Fibroblast of lung (primary cell): ENCODE results near the gene ST6GALNAC3. TPM values are rescaled to one million over a fixed set of nuclear protein-coding genes. Genes with fewer than 3 reads are reported as not detected.
"Not testable (repeated sequence)": the region's sequence is repeated elsewhere in the genome, so short reads cannot be mapped to it uniquely, and the experiment has no call there.

Experiments
- DNase-seq, 2 donors: peaks; one replicate each; pipeline versions ENCODE4 v3.0.0 to v3.0.0-alpha.2; 2010; ENCODE audit warnings: low read depth in 2 of 2
- H2AFZ ChIP-seq: 2 replicates; pipeline ENCODE4 v1.5.1; 2012; ENCODE audit warnings: low read length, control low read depth, inconsistent platforms
- H3K27ac ChIP-seq: 2 replicates; pipeline ENCODE4 v1.5.1; 2011; ENCODE audit warnings: low read length, control low read depth; ENCODE audit not compliant: insufficient read depth
- H3K27me3 ChIP-seq: 2 replicates; pipeline ENCODE4 v1.5.1; 2011; ENCODE audit warnings: mild to moderate bottlenecking, low read length; ENCODE audit not compliant: control insufficient read depth, insufficient read depth
- H3K36me3 ChIP-seq: 2 replicates; pipeline ENCODE4 v1.5.1; 2011; ENCODE audit warnings: low read length; ENCODE audit not compliant: control insufficient read depth, insufficient read depth
- H3K4me1 ChIP-seq: 2 replicates; pipeline ENCODE4 v1.5.1; 2011; ENCODE audit warnings: low read length; ENCODE audit not compliant: control insufficient read depth, insufficient read depth; ENCODE audit errors: extremely low read depth
- H3K4me2 ChIP-seq: 2 replicates; pipeline ENCODE4 v1.5.1; 2011; ENCODE audit warnings: low read length, control low read depth; ENCODE audit not compliant: insufficient read depth; ENCODE audit errors: extremely low read depth
- H3K4me3 ChIP-seq, 4 experiments: fragments of 200-600 bp in 1 of 4; sonication (generic) in 1 of 4; replicated peaks in 1 of 4; 2 replicates each; pipeline ENCODE4 v1.5.1; 2011 to 2016; ENCODE audit warnings: low read length in 4 of 4, low read depth in 3 of 4, mild to moderate bottlenecking in 3 of 4, control low read depth in 2 of 4, inconsistent platforms in 1 of 4, mixed read lengths in 1 of 4; ENCODE audit not compliant: insufficient read depth in 1 of 4; ENCODE audit errors: control extremely low read depth in 1 of 4
- H3K79me2 ChIP-seq: 2 replicates; pipeline ENCODE4 v1.5.1; 2012; ENCODE audit warnings: mild to moderate bottlenecking, low read length, inconsistent platforms; ENCODE audit not compliant: control insufficient read depth, insufficient read depth
- H3K9ac ChIP-seq: 2 replicates; pipeline ENCODE4 v1.5.1; 2011; ENCODE audit warnings: mild to moderate bottlenecking, low read length, control low read depth; ENCODE audit not compliant: insufficient read depth
- H3K9me3 ChIP-seq: 2 replicates; pipeline ENCODE4 v1.5.1; 2012; ENCODE audit warnings: low read depth, low read length; ENCODE audit not compliant: control insufficient read depth, insufficient read depth
- H4K20me1 ChIP-seq: 2 replicates; pipeline ENCODE4 v1.5.1; 2011; ENCODE audit warnings: low read length; ENCODE audit not compliant: control insufficient read depth, insufficient read depth; ENCODE audit errors: extremely low read depth
- CTCF ChIP-seq, 2 donors: IDR thresholded peaks in 1 of 2; conservative IDR thresholded peaks in 1 of 2; 1 replicate in 1 of 2; 2 replicates in 1 of 2; pipeline ENCODE4 v1.5.1; 2011 to 2012; ENCODE audit warnings: low read length in 2 of 2, control low read depth in 1 of 2, inconsistent platforms in 1 of 2, low read depth in 1 of 2, mild to moderate bottlenecking in 1 of 2
- EZH2 ChIP-seq: IDR thresholded peaks from 2 replicates; pipeline ENCODE4 v1.5.1; 2012; ENCODE audit warnings: low read length, control low read depth, mild to moderate bottlenecking; ENCODE audit errors: missing control alignments
- polyA plus RNA-seq, 2 donors: library from polyadenylated mRNA; depleted of rRNA in 1 of 2; stranded (reverse) in 1 of 2; unstranded in 1 of 2; fragments of >200 nt; gene quantifications; 2 replicates each; pipeline ENCODE4 v1.2.1, GENCODE V29; 2011 to 2012; ENCODE audit warnings: missing spikeins in 1 of 2
- total RNA-seq: library from RNA; depleted of rRNA; stranded (reverse); fragments of >200 nt; gene quantifications from 2 replicates; pipeline ENCODE4 v1.2.1, GENCODE V29; 2014

Gene ST6GALNAC3
- total and polyA plus RNA-seq, 2 donors (not counting 1 experiment from before 2014, with no cell fraction given) = 0.34 to 0.66 TPM

DNA sequence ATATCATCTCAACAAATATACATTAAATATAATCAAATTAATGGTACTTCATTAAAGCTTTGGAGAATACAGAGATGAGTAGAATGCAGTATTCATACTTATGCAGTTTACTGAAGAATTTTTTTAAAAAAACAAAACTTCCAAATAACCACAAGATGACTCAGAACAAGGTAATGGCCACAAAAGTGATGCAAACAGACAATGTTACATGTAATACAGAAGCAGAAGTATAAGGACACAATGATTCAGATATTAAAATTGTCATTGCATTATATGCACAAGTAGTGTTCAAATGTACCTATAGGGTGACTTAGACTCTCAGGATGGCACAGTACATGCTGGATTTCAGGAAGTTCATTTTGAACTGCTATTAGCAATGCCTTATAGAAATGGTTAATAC lies 565.5 kb downstream of the ST6GALNAC3 start:
- Histone ChIP-seq H3K9ac (no peak overlapping the region), H3K4me2 (no peak overlapping the region), H3K4me1 (no peaks in the 10 kb centered on the region), H3K36me3 (no peaks in the 10 kb centered on the region), H3K79me2 (no peaks in the 10 kb centered on the region), H3K27me3 (no peaks in the 10 kb centered on the region), H3K9me3 (no peaks in the 10 kb centered on the region), H4K20me1 (no peaks in the 10 kb centered on the region), H2AFZ (no peak overlapping the region), H3K4me3 (no peak overlapping the region), H3K27ac (no peak overlapping the region)
- no peak for TF ChIP-seq CTCF (conservative IDR thresholded peaks at IDR 0.05 in 1 of 2, IDR thresholded peaks at IDR 0.05 in 1 of 2; ENCODE audit: low read depth in 1 of 2, low read length in 2 of 2)
- no peak for TF ChIP-seq EZH2
- DNase-seq = peak; percentile 17 to 84

- Histone ChIP-seq H3K4me1 (no peaks in the 10 kb centered on the region), H3K9ac (no peak overlapping the region), H3K4me2 (no peak overlapping the region), H4K20me1 (no peaks in the 10 kb centered on the region), H3K36me3 (no peaks in the 10 kb centered on the region), H3K27me3 (no peaks in the 10 kb centered on the region), H2AFZ (no peak overlapping the region), H3K4me3 (no peak overlapping the region), H3K9me3 (no peaks in the 10 kb centered on the region), H3K79me2 (no peaks in the 10 kb centered on the region), H3K27ac (no peak overlapping the region)
- no peak for DNase-seq
- no peak for TF ChIP-seq CTCF (conservative IDR thresholded peaks at IDR 0.05 in 1 of 2, IDR thresholded peaks at IDR 0.05 in 1 of 2; ENCODE audit: low read depth in 1 of 2, low read length in 2 of 2)
Measured at GRCh38 chr1:76640723-76641122, 566.2 kb downstream of the ST6GALNAC3 start.

GRCh38 chr1:76644139-76644538 lies 569.6 kb downstream of the ST6GALNAC3 start:
- TF ChIP-seq EZH2 = no peak
- no peak for TF ChIP-seq CTCF (conservative IDR thresholded peaks at IDR 0.05 in 1 of 2, IDR thresholded peaks at IDR 0.05 in 1 of 2; ENCODE audit: low read depth in 1 of 2, low read length in 2 of 2)
- no peak for DNase-seq
- no peak overlapping the region for H3K4me2 ChIP-seq
- H3K27me3 ChIP-seq = no peaks in the 10 kb centered on the region
- H3K79me2 ChIP-seq = no peaks in the 10 kb centered on the region
- H3K9me3 ChIP-seq = no peaks in the 10 kb centered on the region
- no peaks in the 10 kb centered on the region for H3K4me1 ChIP-seq
- no peaks in the 10 kb centered on the region for H3K36me3 ChIP-seq
- no peak overlapping the region for H2AFZ ChIP-seq
- no peaks in the 10 kb centered on the region for H4K20me1 ChIP-seq
- no peak overlapping the region for H3K4me3 ChIP-seq
- H3K27ac ChIP-seq = no peak overlapping the region
- H3K9ac ChIP-seq = no peak overlapping the region

DNA sequence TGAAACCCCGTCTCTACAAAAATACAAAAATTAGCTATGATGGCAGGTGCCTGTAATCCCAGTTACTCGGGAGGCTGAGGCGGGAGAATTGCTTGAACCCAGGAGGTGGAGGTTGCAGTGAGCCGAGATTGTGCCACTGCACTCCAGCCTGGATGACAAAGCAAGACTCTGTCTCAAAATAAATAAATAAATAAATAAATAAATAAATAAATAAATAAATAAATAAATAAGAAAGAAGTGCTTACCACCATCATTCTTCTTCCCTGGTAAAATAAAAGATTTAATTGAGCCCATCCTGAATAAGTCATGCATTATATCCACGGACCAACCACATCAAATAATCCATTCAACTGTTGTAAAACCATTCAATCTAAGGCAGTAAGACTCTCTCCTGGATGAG lies 578.3 kb downstream of the ST6GALNAC3 start:
- H3K36me3 ChIP-seq, H3K4me2 ChIP-seq, H2AFZ ChIP-seq, DNase-seq, H3K79me2 ChIP-seq, H3K27me3 ChIP-seq, H3K9me3 ChIP-seq, H4K20me1 ChIP-seq, H3K27ac ChIP-seq, H3K4me3 ChIP-seq, H3K9ac ChIP-seq, H3K4me1 ChIP-seq: not testable (repeated sequence)
